ENCODE results near the gene QRFP. TPM values are rescaled to one million over a fixed set of nuclear protein-coding genes. Genes with fewer than 3 reads are reported as not detected.

Gene QRFP
- polyA plus RNA-seq, 1 donor (not counting 4 experiments of a cell fraction or from before 2014, with no cell fraction given), result not detected

- no peaks in the 10 kb centered on the region for H3K79me2 ChIP-seq (ENCODE audit: control insufficient read depth, insufficient read depth, low read length)
- FAIRE-seq (no peak), DNase-seq (ENCODE audit: low read depth, low spot score) (no peak)
- no peaks in the 10 kb centered on the region for H3K9me1 ChIP-seq (ENCODE audit: control insufficient read depth, extremely low read depth, insufficient read depth, low read length)
- no peaks in the 10 kb centered on the region for H3K27me3 ChIP-seq (ENCODE audit: control insufficient read depth, extremely low read depth, insufficient read depth, low read length)
- H3K27ac ChIP-seq (ENCODE audit: control insufficient read depth, insufficient read depth, low read length), result no peak overlapping the region
- no peak overlapping the region for H3K4me2 ChIP-seq (ENCODE audit: control insufficient read depth, extremely low read depth, insufficient read depth, low read depth, low read length)
- TF ChIP-seq EZH2 (IDR thresholded peaks at IDR 0.05; ENCODE audit: low read length) (no peak), CTCF (optimal IDR thresholded peaks at IDR 0.05 in 1 of 3, IDR thresholded peaks at IDR 0.05 in 1 of 3, conservative IDR thresholded peaks at IDR 0.05 in 1 of 3; ENCODE audit: extremely low read depth in 1 of 3, insufficient read depth in 2 of 3, low read length in 3 of 3) (no peak)
- H3K36me3 ChIP-seq (ENCODE audit: control insufficient read depth in 2 of 2, extremely low read depth in 1 of 2, insufficient read depth in 2 of 2, low read length in 2 of 2), result peaks cover 39 to 40% of the 10 kb centered on the region in 2 experiments
- H3K4me1 ChIP-seq (ENCODE audit: control insufficient read depth, extremely low read depth, insufficient read depth, low read length), result no peaks in the 10 kb centered on the region
- no peak overlapping the region for H2AFZ ChIP-seq (ENCODE audit: control insufficient read depth, low read length)
- H4K20me1 ChIP-seq (ENCODE audit: control insufficient read depth, extremely low read depth, insufficient read depth, low read length), result no peaks in the 10 kb centered on the region
- H3K9ac ChIP-seq (ENCODE audit: control insufficient read depth, extremely low read depth, insufficient read depth, low read length), result no peak overlapping the region
- H3K4me3 ChIP-seq (ENCODE audit: control insufficient read depth in 2 of 3, extremely low read depth in 1 of 3, insufficient read depth in 2 of 3, low read depth in 1 of 3, low read length in 3 of 3), result no peak overlapping the region
- dilution Hi-C loops (cut with MboI; ENCODE audit: extremely low pct_ligation_motif_present, low sequenced_read_pairs), result no loop called here
- no peaks in the 10 kb centered on the region for H3K9me3 ChIP-seq (ENCODE audit: control insufficient read depth, low read depth, low read length)
Observed at GRCh38 chr9:130882696-130883225, 13.9 kb downstream of the QRFP start.

- TF ChIP-seq CTCF (optimal IDR thresholded peaks at IDR 0.05 in 1 of 3, IDR thresholded peaks at IDR 0.05 in 1 of 3, conservative IDR thresholded peaks at IDR 0.05 in 1 of 3; ENCODE audit: extremely low read depth in 1 of 3, insufficient read depth in 2 of 3, low read length in 3 of 3), result no peak
- TF ChIP-seq EZH2 (IDR thresholded peaks at IDR 0.05; ENCODE audit: low read length), result no peak
- Histone ChIP-seq H3K27me3 (ENCODE audit: control insufficient read depth, extremely low read depth, insufficient read depth, low read length) (no peaks in the 10 kb centered on the region), H2AFZ (ENCODE audit: control insufficient read depth, low read length) (no peak overlapping the region), H3K4me1 (ENCODE audit: control insufficient read depth, extremely low read depth, insufficient read depth, low read length) (no peaks in the 10 kb centered on the region), H3K9me3 (ENCODE audit: control insufficient read depth, low read depth, low read length) (no peaks in the 10 kb centered on the region), H3K79me2 (ENCODE audit: control insufficient read depth, insufficient read depth, low read length) (no peaks in the 10 kb centered on the region), H3K4me2 (ENCODE audit: control insufficient read depth, extremely low read depth, insufficient read depth, low read depth, low read length) (no peak overlapping the region), H3K9ac (ENCODE audit: control insufficient read depth, extremely low read depth, insufficient read depth, low read length) (no peak overlapping the region), H3K4me3 (ENCODE audit: control insufficient read depth in 2 of 3, extremely low read depth in 1 of 3, insufficient read depth in 2 of 3, low read depth in 1 of 3, low read length in 3 of 3) (no peak overlapping the region), H3K27ac (ENCODE audit: control insufficient read depth, insufficient read depth, low read length) (no peak overlapping the region), H4K20me1 (ENCODE audit: control insufficient read depth, extremely low read depth, insufficient read depth, low read length) (no peaks in the 10 kb centered on the region), H3K9me1 (ENCODE audit: control insufficient read depth, extremely low read depth, insufficient read depth, low read length) (no peaks in the 10 kb centered on the region), H3K36me3 (ENCODE audit: control insufficient read depth in 2 of 2, extremely low read depth in 1 of 2, insufficient read depth in 2 of 2, low read length in 2 of 2) (peaks cover 32 to 40% of the 10 kb centered on the region in 2 experiments)
- no peak for DNase-seq (ENCODE audit: low read depth, low spot score)
- FAIRE-seq, result no peak
- dilution Hi-C loops (cut with MboI; ENCODE audit: extremely low pct_ligation_motif_present, low sequenced_read_pairs), result no loop called here
Observed at GRCh38 chr9:130881516-130881915, 15.1 kb downstream of the QRFP start.
